A549 (cell line): ENCODE measurements around the gene HYOU1.

ENCODE experiments used
- CTCF ChIP-seq: fragments of >200 bp; sonication (Bioruptor Twin); formaldehyde crosslinking; IDR thresholded peaks from 3 replicates; pipeline ENCODE4 v1.5.1; 2016
- MYC ChIP-seq: IDR thresholded peaks from 2 replicates; pipeline ENCODE4 v1.6.1; 2012; ENCODE audit warnings: mild to moderate bottlenecking, inconsistent platforms, low read length, improper control_type of control experiment, borderline replicate concordance

DNA sequence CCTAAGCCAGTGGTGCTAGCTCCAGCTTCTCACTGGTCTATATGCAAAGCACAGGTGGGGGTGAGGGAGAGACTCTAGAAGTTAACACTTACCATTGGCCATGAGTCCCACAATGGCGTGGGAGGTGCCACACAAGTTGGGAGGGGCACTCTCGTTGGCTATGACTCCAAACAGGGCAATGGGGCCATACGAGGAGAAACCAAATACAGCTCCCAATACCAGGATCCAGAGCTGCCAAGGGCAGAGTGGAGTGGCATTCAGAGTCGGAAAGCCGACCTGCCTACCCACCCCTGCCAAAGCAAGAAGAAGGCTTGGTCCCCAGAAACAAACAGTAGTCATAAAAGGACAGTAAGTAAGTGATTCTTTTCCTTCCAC is 31.9 kb downstream of the HYOU1 start:
- TF ChIP-seq CTCF (no peak), MYC (no peak)
